Uterus (tissue), 4 donors: ENCODE data around the gene PIK3C2G. TPM values are rescaled to one million over a fixed set of nuclear protein-coding genes. Genes with fewer than 3 reads are reported as not detected.

ENCODE experiments used
- DNase-seq, 2 donors: peaks; one replicate each; pipeline ENCODE4 v3.0.0-alpha.2; 2019 to 2020
- H3K27ac ChIP-seq, 2 donors: fragments of 200-600 bp; sonication (generic); 1 replicate in 1 of 2; 2 replicates in 1 of 2; pipeline ENCODE4 v1.5.1; 2016 to 2018
- H3K27me3 ChIP-seq, 2 donors: fragments of 200-600 bp; sonication (generic); one replicate each; pipeline ENCODE4 v1.5.1; 2018 to 2019; ENCODE audit warnings: control low read depth in 1 of 2
- H3K36me3 ChIP-seq, 2 donors: fragments of 200-600 bp; sonication (generic); one replicate each; pipeline ENCODE4 v1.5.1; 2019; ENCODE audit warnings: control low read depth in 1 of 2
- H3K4me1 ChIP-seq, 2 donors: fragments of 200-600 bp; sonication (generic); one replicate each; pipeline ENCODE4 v1.5.1; 2018 to 2019; ENCODE audit warnings: control low read depth in 1 of 2
- H3K4me3 ChIP-seq, 2 donors: fragments of 200-600 bp; sonication (generic); 1 replicate in 1 of 2; 2 replicates in 1 of 2; pipeline ENCODE4 v1.5.1; 2018 to 2019; ENCODE audit warnings: mild to moderate bottlenecking in 1 of 2
- H3K9me3 ChIP-seq, 2 donors: fragments of 200-600 bp; sonication (generic); one replicate each; pipeline ENCODE4 v1.5.1; 2019; ENCODE audit warnings: control low read depth in 1 of 2
- CTCF ChIP-seq, 4 experiments: fragments of 200-600 bp in 2 of 4; fragments of 450-650 bp in 2 of 4; sonication (generic) in 2 of 4; IDR thresholded peaks; one replicate each; pipeline ENCODE4 v1.5.1; 2016 to 2019; ENCODE audit warnings: antibody characterized with exemption in 4 of 4, mild to moderate bottlenecking in 2 of 4, moderate library complexity in 1 of 4
- POLR2A ChIP-seq, 2 donors: fragments of 450-650 bp; IDR thresholded peaks; one replicate each; pipeline ENCODE4 v1.6.1; 2016; ENCODE audit warnings: antibody characterized with exemption in 2 of 2, mild to moderate bottlenecking in 1 of 2, moderate library complexity in 1 of 2
- intact Hi-C: fragments of 100-400 bp; cut with DNase I; formaldehyde crosslinking; loops from one replicate; pipeline ENCODE4 v1.15.1; 2023; ENCODE audit warnings: low total_unique reads
- total RNA-seq, 4 donors: library from RNA; depleted of rRNA in 3 of 4; stranded (reverse); fragments of >200 nt in 3 of 4; gene quantifications; one replicate each; pipeline versions ENCODE4 v1.1.0 to v1.2.4, GENCODE V29; 2014 to 2023
- donor health status: DM: yes; HTN: yes; CAD: no.

PIK3C2G gene
- total RNA-seq, 4 donors from 2014 or later: under 0.01 to 2.2 (median 0.34) TPM; not detected in 1

- intact Hi-C loops: no loop called here
- Histone ChIP-seq H3K9me3 (no peaks in the 10 kb centered on the region), H3K27me3 (no peaks in the 10 kb centered on the region), H3K4me1 (no peaks in the 10 kb centered on the region), H3K36me3 (no peaks in the 10 kb centered on the region), H3K27ac (no peak overlapping the region), H3K4me3 (no peak overlapping the region)
- TF ChIP-seq CTCF (IDR thresholded peaks at IDR 0.05) (no peak), POLR2A (IDR thresholded peaks at IDR 0.05) (no peak)
- DNase-seq: no peak
Observed at GRCh38 chr12:18676141-18676540, 414.8 kb downstream of the PIK3C2G start.

- no peak for DNase-seq
- TF ChIP-seq POLR2A (IDR thresholded peaks at IDR 0.05) (no peak), CTCF (IDR thresholded peaks at IDR 0.05) (no peak)
- intact Hi-C loops: no loop called here
- no peaks in the 10 kb centered on the region for H3K9me3 ChIP-seq
- no peaks in the 10 kb centered on the region for H3K27me3 ChIP-seq
- peak overlapping the region; percentile 20 to 30 for H3K27ac ChIP-seq
- H3K36me3 ChIP-seq: no peaks in the 10 kb centered on the region
- no peak overlapping the region for H3K4me3 ChIP-seq
- no peaks in the 10 kb centered on the region for H3K4me1 ChIP-seq
Observed at GRCh38 chr12:18676996-18677588, 415.8 kb downstream of the PIK3C2G start.

GRCh38 chr12:18681818-18682217 is 420.5 kb downstream of the PIK3C2G start:
- DNase-seq: no peak
- no peaks in the 10 kb centered on the region for H3K27me3 ChIP-seq
- intact Hi-C loops: no loop called here
- no peak for TF ChIP-seq CTCF (IDR thresholded peaks at IDR 0.05)
- no peak for TF ChIP-seq POLR2A (IDR thresholded peaks at IDR 0.05)
- H3K9me3 ChIP-seq: no peaks in the 10 kb centered on the region
- no peaks in the 10 kb centered on the region for H3K36me3 ChIP-seq
- H3K4me1 ChIP-seq: no peaks in the 10 kb centered on the region
- H3K27ac ChIP-seq: no peak overlapping the region
- H3K4me3 ChIP-seq: no peak overlapping the region

GRCh38 chr12:18683327-18684013 is 422.2 kb downstream of the PIK3C2G start:
- intact Hi-C loops: no loop called here
- DNase-seq: no peak
- Histone ChIP-seq H3K27me3 (no peaks in the 10 kb centered on the region), H3K4me1 (no peaks in the 10 kb centered on the region), H3K27ac (no peak overlapping the region), H3K9me3 (no peaks in the 10 kb centered on the region), H3K4me3 (no peak overlapping the region), H3K36me3 (no peaks in the 10 kb centered on the region)
- no peak for TF ChIP-seq CTCF (IDR thresholded peaks at IDR 0.05)
- no peak for TF ChIP-seq POLR2A (IDR thresholded peaks at IDR 0.05)

GRCh38 chr12:18684430-18684829 is 423.1 kb downstream of the PIK3C2G start:
- H3K36me3 ChIP-seq: no peaks in the 10 kb centered on the region
- intact Hi-C loops: no loop called here
- DNase-seq: no peak
- no peak overlapping the region for H3K4me3 ChIP-seq
- H3K4me1 ChIP-seq: no peaks in the 10 kb centered on the region
- TF ChIP-seq POLR2A (IDR thresholded peaks at IDR 0.05): no peak
- TF ChIP-seq CTCF (IDR thresholded peaks at IDR 0.05): no peak
- H3K9me3 ChIP-seq: no peaks in the 10 kb centered on the region
- no peaks in the 10 kb centered on the region for H3K27me3 ChIP-seq
- H3K27ac ChIP-seq: no peak overlapping the region
